Tibial artery (tissue), 4 donors: ENCODE results near the gene RFTN2.

Source experiments
- DNase-seq, 2 donors: peaks; one replicate each; pipeline ENCODE4 v3.0.0-alpha.2; 2019
- H3K27ac ChIP-seq, 2 donors: fragments of 200-600 bp; sonication (generic) in 1 of 2; 1 replicate in 1 of 2; 2 replicates in 1 of 2; pipeline ENCODE4 v1.5.1; 2018 to 2019; ENCODE audit warnings: mild to moderate bottlenecking in 1 of 2
- H3K27me3 ChIP-seq, 2 donors: fragments of 200-600 bp; sonication (generic) in 1 of 2; one replicate each; pipeline versions ENCODE4 v1.5.1 to v1.6.0; 2016 to 2019
- H3K36me3 ChIP-seq, 3 donors: fragments of 200-600 bp; sonication (generic) in 2 of 3; one replicate each; pipeline ENCODE4 v1.5.1; 2016 to 2019; ENCODE audit warnings: mild to moderate bottlenecking in 2 of 3
- H3K4me1 ChIP-seq, 4 donors: fragments of 200-600 bp; sonication (generic) in 2 of 4; 1 replicate in 3 of 4; 2 replicates in 1 of 4; pipeline ENCODE4 v1.5.1; 2016 to 2019
- H3K4me3 ChIP-seq, 2 donors: fragments of 200-600 bp; sonication (generic) in 1 of 2; 1 replicate in 1 of 2; 2 replicates in 1 of 2; pipeline ENCODE4 v1.5.1; 2018 to 2019; ENCODE audit warnings: mild to moderate bottlenecking in 2 of 2
- H3K9me3 ChIP-seq, 3 donors: fragments of 200-600 bp; sonication (generic) in 1 of 3; one replicate each; pipeline ENCODE4 v1.5.1; 2016 to 2019
- CTCF ChIP-seq, 2 experiments: fragments of 200-600 bp in 1 of 2; fragments of 450-650 bp in 1 of 2; IDR thresholded peaks; one replicate each; pipeline ENCODE4 v1.5.1; 2017 to 2019; ENCODE audit warnings: antibody characterized with exemption in 2 of 2, mild to moderate bottlenecking in 1 of 2, moderate library complexity in 1 of 2
- intact Hi-C: fragments of 100-400 bp; cut with DNase I; formaldehyde crosslinking; loops from one replicate; pipeline ENCODE4 v1.15.0; 2023; ENCODE audit warnings: low total_unique reads

The RFTN2 gene

GRCh38 chr2:197633109-197633657 is 42.2 kb downstream of the RFTN2 start:
- peaks cover 0 to 8% (median 3%) of the 10 kb centered on the region in 3 donors for H3K36me3 ChIP-seq
- H3K27me3 ChIP-seq: no peaks in the 10 kb centered on the region
- H3K4me1 ChIP-seq: peaks cover 0 to 4% (median 2%) of the 10 kb centered on the region in 4 donors
- TF ChIP-seq CTCF (IDR thresholded peaks at IDR 0.05): no peak
- H3K9me3 ChIP-seq: no peaks in the 10 kb centered on the region
- intact Hi-C loops: no loop called here
- H3K27ac ChIP-seq: no peak overlapping the region
- no peak for DNase-seq
- no peak overlapping the region for H3K4me3 ChIP-seq

- no peak for TF ChIP-seq CTCF (IDR thresholded peaks at IDR 0.05)
- Histone ChIP-seq H3K27me3 (no peaks in the 10 kb centered on the region), H3K9me3 (no peaks in the 10 kb centered on the region), H3K4me3 (no peak overlapping the region), H3K4me1 (peaks cover 0 to 7% (median 2%) of the 10 kb centered on the region in 4 donors), H3K27ac (peak overlapping the region in 1 of 2 donors; percentile 28), H3K36me3 (peaks cover 0 to 8% (median 3%) of the 10 kb centered on the region in 3 donors)
- no peak for DNase-seq
- intact Hi-C loops: no loop called here
Observed at GRCh38 chr2:197628043-197628500, 47.3 kb downstream of the RFTN2 start.

- Histone ChIP-seq H3K9me3 (no peaks in the 10 kb centered on the region), H3K36me3 (peaks cover 0 to 8% (median 0%) of the 10 kb centered on the region in 3 donors), H3K27me3 (no peaks in the 10 kb centered on the region), H3K4me3 (no peak overlapping the region), H3K4me1 (peaks cover 0 to 7% (median 2%) of the 10 kb centered on the region in 4 donors), H3K27ac (no peak overlapping the region)
- no peak for TF ChIP-seq CTCF (IDR thresholded peaks at IDR 0.05)
- DNase-seq: no peak
- intact Hi-C loops: no loop called here
Observed at GRCh38 chr2:197626965-197627625, 48.3 kb downstream of the RFTN2 start.

- Histone ChIP-seq H3K27ac (no peak overlapping the region), H3K27me3 (no peaks in the 10 kb centered on the region), H3K36me3 (peaks cover 0 to 12% (median 7%) of the 10 kb centered on the region in 3 donors), H3K4me1 (no peaks in the 10 kb centered on the region), H3K9me3 (no peaks in the 10 kb centered on the region), H3K4me3 (no peak overlapping the region)
- no peak for DNase-seq
- intact Hi-C loops: no loop called here
- TF ChIP-seq CTCF (IDR thresholded peaks at IDR 0.05): no peak
Observed at GRCh38 chr2:197620133-197620532, 55.3 kb downstream of the RFTN2 start.

GRCh38 chr2:197615016-197615652 is 60.3 kb downstream of the RFTN2 start:
- H3K27me3 ChIP-seq: no peaks in the 10 kb centered on the region
- no peak overlapping the region for H3K27ac ChIP-seq
- no peak overlapping the region for H3K4me3 ChIP-seq
- intact Hi-C loops: no loop called here
- peaks cover 7 to 27% (median 14%) of the 10 kb centered on the region in 3 donors for H3K36me3 ChIP-seq
- no peaks in the 10 kb centered on the region for H3K4me1 ChIP-seq
- no peak for DNase-seq
- H3K9me3 ChIP-seq: no peaks in the 10 kb centered on the region
- TF ChIP-seq CTCF (IDR thresholded peaks at IDR 0.05): no peak
